ENCODE measurements around the gene AGFG2. TPM values are rescaled to one million over a fixed set of nuclear protein-coding genes. Genes with fewer than 3 reads are reported as not detected.

AGFG2 gene
- total RNA-seq, 1 donor from 2014 or later, result 30.0 TPM

GRCh38 chr7:100595188-100595587, 56.2 kb downstream of the AGFG2 start:
- Histone ChIP-seq H3K9me3 (no peaks in the 10 kb centered on the region), H3K27me3 (no peaks in the 10 kb centered on the region), H3K36me3 (no peaks in the 10 kb centered on the region), H3K27ac (no peak overlapping the region), H3K4me1 (no peaks in the 10 kb centered on the region), H3K4me3 (no peak overlapping the region)
- no peak for TF ChIP-seq CTCF (IDR thresholded peaks at IDR 0.05)
- no peak for DNase-seq (ENCODE audit: low spot score in 2 of 2)
- intact Hi-C loops (cut with DNase I), result no loop called here

GRCh38 chr7:100598425-100598824, 59.4 kb downstream of the AGFG2 start:
- Histone ChIP-seq H3K27ac (no peak overlapping the region), H3K4me3 (no peak overlapping the region), H3K4me1 (peaks cover 0 to 14% of the 10 kb centered on the region in 2 donors), H3K9me3 (no peaks in the 10 kb centered on the region), H3K27me3 (no peaks in the 10 kb centered on the region), H3K36me3 (no peaks in the 10 kb centered on the region)
- intact Hi-C loops (cut with DNase I), result no loop called here
- no peak for DNase-seq (ENCODE audit: low spot score in 2 of 2)
- TF ChIP-seq CTCF (IDR thresholded peaks at IDR 0.05), result no peak

GRCh38 chr7:100599911-100600729, 61.1 kb downstream of the AGFG2 start:
- intact Hi-C loops (cut with DNase I), result loop anchor here (5.0 kb wide), 1 partner anchor 267 kb away; the partner anchor contains the start of gene TRIP6
- Histone ChIP-seq H3K4me1 (peaks cover 0 to 20% of the 10 kb centered on the region in 2 donors), H3K4me3 (no peak overlapping the region), H3K9me3 (no peaks in the 10 kb centered on the region), H3K27me3 (no peaks in the 10 kb centered on the region), H3K27ac (no peak overlapping the region), H3K36me3 (no peaks in the 10 kb centered on the region)
- no peak for DNase-seq (ENCODE audit: low spot score in 2 of 2)
- TF ChIP-seq CTCF (IDR thresholded peaks at IDR 0.05), result no peak

- H3K36me3 ChIP-seq, result no peaks in the 10 kb centered on the region
- H3K4me1 ChIP-seq, result peaks cover 0 to 24% of the 10 kb centered on the region in 2 donors
- intact Hi-C loops (cut with DNase I), result loop anchor here (5.0 kb wide), 1 partner anchor 267 kb away; the partner anchor contains the start of gene TRIP6
- no peak overlapping the region for H3K4me3 ChIP-seq
- no peaks in the 10 kb centered on the region for H3K9me3 ChIP-seq
- no peaks in the 10 kb centered on the region for H3K27me3 ChIP-seq
- no peak for TF ChIP-seq CTCF (IDR thresholded peaks at IDR 0.05)
- no peak overlapping the region for H3K27ac ChIP-seq
- no peak for DNase-seq (ENCODE audit: low spot score in 2 of 2)
These were observed 61.7 kb downstream of the AGFG2 start for GRCh38 chr7:100600730-100601038.

- intact Hi-C loops (cut with DNase I), result loop anchor here (5.0 kb wide), 1 partner anchor 264 kb away; the partner anchor contains the start of gene TRIP6
- Histone ChIP-seq H3K36me3 (no peaks in the 10 kb centered on the region), H3K9me3 (no peaks in the 10 kb centered on the region), H3K27ac (peak overlapping the region; percentile 87 to 88), H3K27me3 (no peaks in the 10 kb centered on the region), H3K4me3 (peak overlapping the region; percentile 89 to 91), H3K4me1 (peaks cover 0 to 24% of the 10 kb centered on the region in 2 donors)
- DNase-seq (ENCODE audit: low spot score in 2 of 2), result peak in 1 of 2 donors; percentile 91
- TF ChIP-seq CTCF (IDR thresholded peaks at IDR 0.05), result no peak
These were observed 64.1 kb downstream of the AGFG2 start for GRCh38 chr7:100602889-100603725.

All from ascending aorta (tissue), 2 donors.